Myocyte (in vitro differentiated cells): Measurements from ENCODE around the gene NAA25. TPM values are rescaled to one million over a fixed set of nuclear protein-coding genes. Genes with fewer than 3 reads are reported as not detected.
"Not testable (repeated sequence)": the region's sequence is repeated elsewhere in the genome, so short reads cannot be mapped to it uniquely, and the experiment has no call there.

Experiments used
- DNase-seq: peaks from one replicate; pipeline ENCODE4 v3.0.0-alpha.2; 2012; ENCODE audit warnings: low read depth
- total RNA-seq: library from RNA; depleted of rRNA; stranded (reverse); fragments of >200 nt; gene quantifications from 2 replicates; pipeline ENCODE4 v1.2.3, GENCODE V29; 2014

Gene NAA25
- total RNA-seq, 1 donor from 2014 or later: 40.9 TPM

- DNase-seq: no peak
These were observed 97.9 kb downstream of the NAA25 start for GRCh38 chr12:112010415-112011344.

GRCh38 chr12:112009596-112009995, 99.0 kb downstream of the NAA25 start:
- not testable (repeated sequence) for DNase-seq

DNA sequence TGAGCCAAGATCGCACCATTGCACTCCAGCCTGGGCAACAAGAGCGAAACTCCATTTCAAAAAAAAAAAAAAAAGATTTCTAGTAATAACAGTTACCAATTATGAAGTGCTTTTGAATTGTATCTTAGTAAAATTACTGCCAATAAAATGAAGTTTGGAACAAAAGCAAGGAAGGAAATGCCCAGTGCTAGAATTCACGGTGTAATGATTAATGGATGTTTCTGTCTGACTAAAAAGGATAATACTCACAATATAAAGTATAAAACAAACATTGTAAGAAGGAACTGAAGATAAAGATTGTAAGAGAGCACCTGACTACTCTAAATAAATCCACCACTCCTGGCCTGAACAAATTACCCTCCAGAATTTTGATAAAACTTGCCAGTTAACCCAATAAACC, 99.7 kb downstream of the NAA25 start:
- no peak for DNase-seq

DNA sequence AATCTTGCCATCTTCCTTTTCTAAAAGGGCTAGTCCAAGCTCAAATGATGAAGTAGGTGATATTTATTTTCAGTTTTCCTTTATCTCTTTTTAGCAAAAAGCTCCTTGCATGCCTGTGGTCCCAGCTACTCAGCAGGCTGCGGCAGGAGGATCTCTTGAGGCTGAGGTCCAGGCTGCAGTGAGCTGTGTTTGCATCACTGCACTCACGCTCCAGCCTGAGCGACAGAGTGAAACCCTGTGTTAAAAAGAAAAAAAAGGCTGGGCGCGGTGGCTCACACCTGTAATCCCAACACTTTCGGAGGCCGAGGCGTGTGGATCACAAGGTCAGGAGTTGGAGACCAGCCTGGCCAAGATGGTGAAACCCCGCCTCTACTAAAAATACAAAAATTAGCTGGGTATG, 100.6 kb downstream of the NAA25 start:
- no peak for DNase-seq

GRCh38 chr12:112005419-112006395, 102.9 kb downstream of the NAA25 start:
- no peak for DNase-seq

DNA sequence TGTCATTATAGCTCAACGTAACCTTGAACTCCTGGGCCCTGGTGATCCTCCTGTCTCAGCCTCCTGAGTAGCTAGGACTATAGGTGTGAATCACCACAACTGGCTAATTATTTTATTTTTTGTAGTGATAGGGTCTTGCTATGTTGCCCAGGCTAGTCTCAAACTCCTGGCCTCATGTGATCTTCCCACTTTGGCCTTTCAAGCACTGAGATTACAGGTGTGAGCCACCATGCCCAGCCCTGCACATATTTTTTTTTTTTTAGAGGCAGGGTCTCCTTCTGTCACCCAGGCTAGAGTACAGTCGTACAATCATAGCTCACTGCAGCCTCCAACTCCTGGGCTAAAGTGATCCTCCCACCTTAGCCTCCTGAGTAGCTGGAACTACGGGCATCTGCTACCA, 104.5 kb downstream of the NAA25 start:
- DNase-seq: no peak

DNA sequence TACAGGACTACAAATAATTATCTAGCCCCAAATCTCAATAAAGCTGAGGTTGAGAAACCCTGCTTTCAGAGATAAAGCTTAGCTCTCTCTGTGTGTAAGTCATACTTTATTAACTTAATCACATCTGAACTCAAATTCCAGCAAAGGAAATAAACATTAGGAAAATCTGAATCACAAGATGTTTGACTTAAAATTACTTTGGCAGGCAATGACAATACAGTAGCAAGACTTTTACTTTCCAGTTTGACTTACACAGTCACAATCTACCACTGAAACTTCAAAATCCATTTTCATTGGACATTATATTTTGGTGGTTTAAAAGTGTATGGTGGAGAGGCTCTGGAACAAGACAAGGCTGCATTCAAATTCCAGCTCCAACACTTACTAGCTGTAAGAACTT, 107.0 kb downstream of the NAA25 start:
- no peak for DNase-seq

DNA sequence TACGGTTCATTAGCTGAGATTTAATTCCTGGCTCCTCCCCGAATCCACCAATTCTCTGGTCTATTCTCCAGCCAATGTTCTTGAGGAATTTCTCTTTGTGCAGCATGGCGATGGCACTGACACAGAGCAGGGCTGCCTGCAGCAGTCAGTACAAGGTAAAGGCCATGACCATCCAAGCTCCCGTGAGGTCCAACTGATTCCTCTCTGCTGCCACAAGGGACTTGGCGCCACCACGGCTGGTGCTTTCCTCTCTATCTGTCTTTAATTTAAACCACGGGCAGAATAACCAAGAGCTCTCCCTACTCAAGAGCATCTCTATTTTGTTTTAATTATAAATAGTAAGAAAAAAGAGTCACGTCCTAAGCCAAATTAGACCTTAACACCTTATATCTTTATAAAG, 107.8 kb downstream of the NAA25 start:
- DNase-seq: no peak

GRCh38 chr12:111999129-111999528, 109.5 kb downstream of the NAA25 start:
- DNase-seq: not testable (repeated sequence)

GRCh38 chr12:111998015-111998414, 110.6 kb downstream of the NAA25 start:
- no peak for DNase-seq

GRCh38 chr12:111997300-111997699, 111.3 kb downstream of the NAA25 start:
- no peak for DNase-seq

- no peak for DNase-seq
These were observed 112.7 kb downstream of the NAA25 start for GRCh38 chr12:111995782-111996480.

DNA sequence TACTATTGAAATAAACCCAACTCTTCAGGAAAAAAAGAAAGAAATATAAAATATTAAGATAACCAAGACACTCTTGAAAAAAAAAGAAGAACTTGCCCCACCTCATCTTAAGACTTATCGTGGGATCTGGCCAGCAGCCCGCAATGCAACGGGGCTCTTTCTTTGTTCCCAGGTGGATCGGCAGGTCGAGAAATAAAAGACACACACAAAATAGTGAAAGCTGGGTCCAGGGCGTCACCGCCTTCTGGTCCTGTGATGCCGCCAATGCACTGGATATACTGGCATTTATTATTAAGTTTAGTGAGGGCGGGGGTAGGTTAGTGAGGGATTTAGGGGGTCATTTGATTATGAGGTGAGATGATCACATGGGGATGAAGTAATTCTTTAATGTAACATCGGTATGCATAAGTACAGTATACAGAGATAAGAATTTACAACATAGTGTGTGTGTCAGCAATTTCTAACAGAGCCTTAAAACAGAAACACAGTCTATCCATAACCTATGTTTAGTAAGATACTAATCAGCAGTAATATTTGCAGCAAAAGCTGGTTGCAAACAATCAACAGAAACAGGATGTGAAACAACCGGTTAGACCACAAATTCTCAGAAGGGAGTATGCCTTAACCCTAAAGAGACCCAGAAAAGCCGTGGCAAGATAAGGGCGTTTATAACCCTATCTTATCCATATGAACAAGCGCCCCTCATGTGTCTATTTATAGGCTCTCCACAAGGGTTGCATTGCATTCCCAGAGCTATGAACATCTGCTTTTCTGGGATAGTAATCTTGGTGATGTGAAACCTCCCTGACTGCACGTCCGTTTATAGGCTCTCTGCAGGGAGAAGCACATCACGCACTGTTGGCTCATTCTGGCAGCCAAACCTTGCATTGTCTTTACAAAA, 114.1 kb downstream of the NAA25 start:
- not testable (repeated sequence) for DNase-seq

DNA sequence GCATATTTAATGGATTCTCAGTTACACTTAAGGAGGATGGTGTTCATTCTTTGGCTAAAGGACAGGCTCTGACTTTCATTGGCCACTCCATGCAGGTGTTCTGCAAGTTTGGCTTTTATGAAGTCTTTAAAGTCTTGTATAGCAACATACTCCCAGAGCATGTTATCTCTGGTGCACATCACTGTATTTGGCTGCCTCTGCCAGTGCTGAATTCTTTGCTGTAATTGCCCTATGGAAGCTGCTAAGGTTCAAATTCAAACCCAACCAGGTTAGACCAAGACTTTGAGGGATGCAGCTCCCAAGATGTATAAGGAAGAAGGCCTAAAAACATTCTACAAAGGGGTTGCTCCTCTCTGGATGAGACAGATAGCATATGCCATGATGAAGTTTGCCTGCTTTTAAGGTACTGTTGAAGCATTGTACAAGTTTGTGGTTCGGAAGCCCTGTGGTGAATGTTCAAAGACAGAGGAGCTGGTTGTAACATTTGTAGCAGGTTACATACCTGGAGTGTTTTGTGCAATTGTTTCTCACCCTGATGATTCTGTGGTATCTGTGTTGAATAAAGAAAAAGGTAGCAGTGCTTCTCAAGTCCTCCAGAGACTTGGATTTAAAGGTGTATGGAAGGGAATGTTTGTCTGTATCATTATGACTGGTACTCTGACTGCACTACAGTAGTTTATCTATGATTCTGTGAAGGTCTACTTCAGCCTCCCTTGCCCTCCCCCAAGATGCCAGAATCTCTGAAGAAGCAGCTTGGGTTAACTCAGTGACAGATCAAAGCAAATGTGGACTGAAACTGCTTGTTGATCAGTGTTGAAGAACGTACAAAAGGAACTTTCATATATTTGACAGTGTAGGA, 115.1 kb downstream of the NAA25 start:
- no peak for DNase-seq

DNA sequence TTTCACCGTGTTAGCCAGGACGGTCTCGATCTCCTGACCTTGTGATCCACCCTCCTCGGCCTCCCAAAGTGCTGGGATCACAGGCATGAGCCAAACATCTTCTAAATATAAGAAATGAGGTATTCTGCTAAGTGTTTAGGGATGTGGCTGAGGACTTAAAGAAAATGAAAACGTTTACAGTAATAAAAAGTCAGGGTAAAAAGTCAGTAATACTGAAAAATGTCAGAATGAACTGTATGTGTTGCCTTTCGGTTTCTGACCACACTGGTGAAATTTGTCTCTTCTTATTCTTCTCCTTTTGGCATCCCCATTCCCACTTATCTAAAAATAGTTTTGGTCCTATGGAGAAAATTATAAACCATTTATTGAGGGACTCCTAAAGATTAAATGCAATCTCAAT, 116.1 kb downstream of the NAA25 start:
- no peak for DNase-seq

DNA sequence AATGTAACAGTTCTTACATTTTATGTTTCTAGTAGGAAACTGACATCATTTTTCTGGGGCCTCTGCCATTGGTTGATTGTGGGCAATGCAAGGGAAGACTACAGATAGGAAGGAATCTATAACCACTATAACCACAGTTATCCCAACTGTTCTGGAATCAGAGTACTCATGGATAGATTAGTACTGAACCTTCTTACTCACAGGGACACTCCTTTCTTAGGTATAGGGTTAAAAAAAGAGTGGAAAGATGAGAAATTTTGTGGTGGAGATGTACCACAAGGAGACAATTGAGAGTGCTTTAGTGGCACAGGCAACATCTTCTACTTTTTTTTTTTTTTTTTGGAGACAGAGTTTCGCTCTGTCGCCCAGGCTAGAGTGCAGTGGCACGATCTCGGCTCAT, 116.6 kb downstream of the NAA25 start:
- DNase-seq: peak; percentile 44

DNA sequence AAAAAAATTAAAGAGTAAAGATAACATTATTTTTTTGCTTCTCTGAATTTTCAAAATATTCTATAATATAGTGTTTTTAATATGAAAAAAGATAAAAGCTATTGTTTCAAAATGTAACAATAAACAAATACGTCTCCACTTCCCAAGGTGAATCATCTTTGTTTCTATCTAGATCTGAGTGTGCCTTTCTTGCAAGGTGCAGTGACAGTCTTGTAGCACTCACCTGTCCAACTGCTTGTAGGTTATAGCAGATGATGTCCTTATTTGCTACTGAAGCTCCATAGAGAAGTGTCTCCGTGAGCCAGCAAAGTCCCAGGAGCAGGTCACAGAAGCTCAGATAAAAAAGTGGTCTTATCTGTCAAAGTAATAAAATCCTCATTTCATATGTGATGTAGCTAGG, 117.0 kb downstream of the NAA25 start:
- DNase-seq: no peak

DNA sequence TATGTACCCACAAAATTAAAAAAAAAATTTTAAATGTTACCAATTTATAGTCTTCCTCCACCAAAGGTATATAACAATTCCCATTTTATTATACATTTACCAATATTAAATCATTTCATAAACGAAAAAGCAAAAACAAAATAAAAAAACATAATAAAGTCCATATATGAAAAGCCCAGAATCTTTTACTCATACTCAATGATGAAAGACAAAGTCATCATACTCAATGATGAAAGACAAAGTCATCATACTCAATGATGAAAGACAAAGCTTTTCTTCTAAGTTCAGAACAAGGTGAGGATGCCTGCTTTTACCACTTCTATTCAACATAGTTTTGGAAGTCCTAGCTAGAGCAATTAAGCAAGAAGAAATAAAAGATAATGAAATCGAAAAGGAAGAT, 123.8 kb downstream of the NAA25 start:
- DNase-seq: no peak

DNA sequence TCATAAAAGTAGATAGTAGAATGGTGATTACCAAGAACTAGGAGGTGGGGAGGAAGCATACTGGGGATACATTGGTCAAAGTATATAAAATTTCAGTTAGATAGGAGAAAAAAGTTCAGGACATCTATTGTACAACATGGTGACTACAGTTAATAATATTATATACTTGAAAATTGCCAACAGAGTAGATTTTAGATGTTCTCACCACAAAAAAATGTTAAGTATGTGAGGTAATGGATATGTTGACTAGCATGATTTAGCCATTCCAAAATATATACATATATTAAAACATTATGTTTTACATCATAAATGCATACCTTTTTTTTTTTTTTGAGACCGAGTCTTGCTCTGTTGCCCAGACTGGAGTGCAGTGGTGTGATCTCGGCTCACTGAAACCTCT, 126.6 kb downstream of the NAA25 start:
- DNase-seq: no peak
